Measurements from ENCODE around the gene CYS1. TPM values are rescaled to one million over a fixed set of nuclear protein-coding genes. Genes with fewer than 3 reads are reported as not detected.

CYS1 gene
- total RNA-seq, 1 donor from 2014 or later: 7.3 TPM

GRCh38 chr2:10072656-10073480 is 7.3 kb downstream of the CYS1 start:
- H3K27me3 Mint-ChIP-seq (ENCODE audit: unreplicated experiment): peaks cover 8% of the 10 kb centered on the region
- no peak overlapping the region for H3K27ac Mint-ChIP-seq (ENCODE audit: unreplicated experiment)
- peaks cover 4% of the 10 kb centered on the region for H3K4me1 Mint-ChIP-seq (ENCODE audit: unreplicated experiment)
- peaks cover 5% of the 10 kb centered on the region for H3K36me3 Mint-ChIP-seq (ENCODE audit: low read depth, unreplicated experiment)
- DNase-seq (ENCODE audit: low spot score): peak; percentile 79
- TF ChIP-seq CTCF (IDR thresholded peaks at IDR 0.05; ENCODE audit: unreplicated experiment): peak; percentile 85
- no peaks in the 10 kb centered on the region for H3K9me3 Mint-ChIP-seq (ENCODE audit: unreplicated experiment)
- H3K4me3 Mint-ChIP-seq (ENCODE audit: unreplicated experiment): no peak overlapping the region

GRCh38 chr2:10071595-10071994 is 8.6 kb downstream of the CYS1 start:
- H3K4me1 Mint-ChIP-seq (ENCODE audit: unreplicated experiment): peaks cover 4% of the 10 kb centered on the region
- H3K9me3 Mint-ChIP-seq (ENCODE audit: unreplicated experiment): no peaks in the 10 kb centered on the region
- H3K4me3 Mint-ChIP-seq (ENCODE audit: unreplicated experiment): no peak overlapping the region
- no peak for TF ChIP-seq CTCF (IDR thresholded peaks at IDR 0.05; ENCODE audit: unreplicated experiment)
- no peak overlapping the region for H3K27ac Mint-ChIP-seq (ENCODE audit: unreplicated experiment)
- no peak for DNase-seq (ENCODE audit: low spot score)
- H3K36me3 Mint-ChIP-seq (ENCODE audit: low read depth, unreplicated experiment): peaks cover 8% of the 10 kb centered on the region
- peaks cover 4% of the 10 kb centered on the region for H3K27me3 Mint-ChIP-seq (ENCODE audit: unreplicated experiment)

GRCh38 chr2:10071176-10071575 is 9.0 kb downstream of the CYS1 start:
- no peaks in the 10 kb centered on the region for H3K9me3 Mint-ChIP-seq (ENCODE audit: unreplicated experiment)
- no peak for TF ChIP-seq CTCF (IDR thresholded peaks at IDR 0.05; ENCODE audit: unreplicated experiment)
- H3K4me3 Mint-ChIP-seq (ENCODE audit: unreplicated experiment): no peak overlapping the region

GRCh38 chr2:10067881-10068280 is 12.3 kb downstream of the CYS1 start:
- Mint-ChIP-seq H3K27ac (ENCODE audit: unreplicated experiment) (no peak overlapping the region), H3K36me3 (ENCODE audit: low read depth, unreplicated experiment) (peaks cover 11% of the 10 kb centered on the region), H3K27me3 (ENCODE audit: unreplicated experiment) (peaks cover 2% of the 10 kb centered on the region), H3K4me3 (ENCODE audit: unreplicated experiment) (no peak overlapping the region), H3K9me3 (ENCODE audit: unreplicated experiment) (no peaks in the 10 kb centered on the region), H3K4me1 (ENCODE audit: unreplicated experiment) (peaks cover 17% of the 10 kb centered on the region)
- TF ChIP-seq CTCF (IDR thresholded peaks at IDR 0.05; ENCODE audit: unreplicated experiment): no peak
- DNase-seq (ENCODE audit: low spot score): no peak

More at GRCh38 chr2:10071176-10071575, 9.0 kb downstream of the CYS1 start:
- peaks cover 7% of the 10 kb centered on the region for H3K4me1 Mint-ChIP-seq (ENCODE audit: unreplicated experiment)
- no peak for DNase-seq (ENCODE audit: low spot score)
- H3K27me3 Mint-ChIP-seq (ENCODE audit: unreplicated experiment): peaks cover 4% of the 10 kb centered on the region
- H3K27ac Mint-ChIP-seq (ENCODE audit: unreplicated experiment): no peak overlapping the region
- H3K36me3 Mint-ChIP-seq (ENCODE audit: low read depth, unreplicated experiment): peaks cover 11% of the 10 kb centered on the region

GRCh38 chr2:10067330-10067729 is 12.9 kb downstream of the CYS1 start:
- Mint-ChIP-seq H3K4me3 (ENCODE audit: unreplicated experiment) (no peak overlapping the region), H3K4me1 (ENCODE audit: unreplicated experiment) (peaks cover 13% of the 10 kb centered on the region), H3K9me3 (ENCODE audit: unreplicated experiment) (no peaks in the 10 kb centered on the region), H3K27me3 (ENCODE audit: unreplicated experiment) (peaks cover 2% of the 10 kb centered on the region), H3K36me3 (ENCODE audit: low read depth, unreplicated experiment) (peaks cover 11% of the 10 kb centered on the region), H3K27ac (ENCODE audit: unreplicated experiment) (no peak overlapping the region)
- DNase-seq (ENCODE audit: low spot score): no peak
- no peak for TF ChIP-seq CTCF (IDR thresholded peaks at IDR 0.05; ENCODE audit: unreplicated experiment)

Measured in endothelial cell (in vitro differentiated cells).